Neural crest cell (in vitro differentiated cells): ENCODE measurements around the gene KLHDC9. TPM values are rescaled to one million over a fixed set of nuclear protein-coding genes. Genes with fewer than 3 reads are reported as not detected.

Experiments
- DNase-seq: peaks from one replicate; pipeline ENCODE4 v3.0.0; 2021; ENCODE audit warnings: low read depth, mixed read lengths, low spot score
- H3K27ac Mint-ChIP-seq: one replicate; pipeline ENCODE4 v1.8.0; 2021; ENCODE audit warnings: mild to moderate bottlenecking, mixed read lengths; ENCODE audit not compliant: unreplicated experiment
- H3K27me3 Mint-ChIP-seq: 2 replicates; pipeline ENCODE4 v1.8.0; 2021; ENCODE audit warnings: low read depth, mild to moderate bottlenecking, mixed read lengths
- H3K36me3 Mint-ChIP-seq: 2 replicates; pipeline ENCODE4 v1.8.0; 2021; ENCODE audit warnings: low read depth, mild to moderate bottlenecking, mixed read lengths
- H3K4me1 Mint-ChIP-seq: 2 replicates; pipeline ENCODE4 v1.8.0; 2021; ENCODE audit warnings: mixed read lengths
- H3K4me3 Mint-ChIP-seq: one replicate; pipeline ENCODE4 v1.8.0; 2021; ENCODE audit warnings: mild to moderate bottlenecking, mixed read lengths
- H3K9me3 Mint-ChIP-seq: 2 replicates; pipeline ENCODE4 v1.8.0; 2021; ENCODE audit warnings: mixed read lengths
- total RNA-seq: library from RNA; stranded (reverse); gene quantifications from 2 replicates; pipeline ENCODE4 v1.2.1, GENCODE V29; 2021
- TF ChIP-seq, protein P1 (sequence below): fragments of 200-600 bp; sonication (generic); conservative IDR thresholded peaks from 2 replicates; pipeline ENCODE4 v1.5.0; 2021; ENCODE audit warnings: antibody characterized with exemption, mild to moderate bottlenecking

Gene KLHDC9
- total RNA-seq, 1 donor from 2014 or later = 9.1 TPM

DNA sequence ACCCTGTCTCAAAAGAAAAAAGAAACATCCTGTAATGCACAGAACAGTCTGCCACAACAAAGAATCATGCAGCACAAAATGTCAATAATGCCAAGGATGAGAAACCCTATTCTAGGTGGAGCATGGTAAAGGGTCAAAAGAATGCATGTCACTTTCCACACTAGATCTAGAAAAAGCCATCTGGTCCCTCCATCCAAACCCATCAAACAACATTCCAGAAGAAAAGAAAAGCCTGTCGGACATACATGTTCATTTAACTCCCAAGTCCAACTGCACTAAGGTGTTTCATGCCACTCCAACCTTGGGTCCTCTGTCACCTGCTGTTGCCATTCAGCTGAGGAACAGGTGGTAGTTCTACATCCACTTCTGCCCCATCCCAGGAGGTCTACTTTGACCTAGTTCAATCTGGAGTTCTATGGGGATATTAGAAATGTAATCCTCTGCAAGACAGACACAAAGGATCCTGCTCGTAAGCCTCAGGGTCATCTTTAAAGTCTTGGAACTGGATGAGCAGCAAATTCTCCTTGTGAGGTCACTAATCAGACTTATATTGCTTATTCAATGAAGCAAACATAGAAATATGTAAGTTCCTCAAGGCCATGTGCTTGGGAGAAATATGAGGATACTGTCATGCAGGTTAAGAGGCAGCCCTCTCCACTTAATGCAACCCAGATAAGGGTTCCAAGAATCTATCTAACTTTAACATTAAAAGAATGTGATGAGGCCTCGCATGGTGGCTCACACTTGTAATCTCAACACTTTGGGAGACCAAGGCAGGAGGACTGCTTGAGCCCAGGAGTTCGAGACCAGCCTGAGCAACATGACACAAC lies 30.6 kb downstream of the KLHDC9 start:
- no peaks in the 10 kb centered on the region for H3K27me3 Mint-ChIP-seq
- peaks cover 27% of the 10 kb centered on the region for H3K4me1 Mint-ChIP-seq
- H3K4me3 Mint-ChIP-seq = peak overlapping the region; percentile 49
- TF ChIP-seq, protein P1, sequence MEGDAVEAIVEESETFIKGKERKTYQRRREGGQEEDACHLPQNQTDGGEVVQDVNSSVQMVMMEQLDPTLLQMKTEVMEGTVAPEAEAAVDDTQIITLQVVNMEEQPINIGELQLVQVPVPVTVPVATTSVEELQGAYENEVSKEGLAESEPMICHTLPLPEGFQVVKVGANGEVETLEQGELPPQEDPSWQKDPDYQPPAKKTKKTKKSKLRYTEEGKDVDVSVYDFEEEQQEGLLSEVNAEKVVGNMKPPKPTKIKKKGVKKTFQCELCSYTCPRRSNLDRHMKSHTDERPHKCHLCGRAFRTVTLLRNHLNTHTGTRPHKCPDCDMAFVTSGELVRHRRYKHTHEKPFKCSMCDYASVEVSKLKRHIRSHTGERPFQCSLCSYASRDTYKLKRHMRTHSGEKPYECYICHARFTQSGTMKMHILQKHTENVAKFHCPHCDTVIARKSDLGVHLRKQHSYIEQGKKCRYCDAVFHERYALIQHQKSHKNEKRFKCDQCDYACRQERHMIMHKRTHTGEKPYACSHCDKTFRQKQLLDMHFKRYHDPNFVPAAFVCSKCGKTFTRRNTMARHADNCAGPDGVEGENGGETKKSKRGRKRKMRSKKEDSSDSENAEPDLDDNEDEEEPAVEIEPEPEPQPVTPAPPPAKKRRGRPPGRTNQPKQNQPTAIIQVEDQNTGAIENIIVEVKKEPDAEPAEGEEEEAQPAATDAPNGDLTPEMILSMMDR = no peak
- DNase-seq = no peak
- no peak overlapping the region for H3K27ac Mint-ChIP-seq
- no peaks in the 10 kb centered on the region for H3K9me3 Mint-ChIP-seq
- peaks cover 14% of the 10 kb centered on the region for H3K36me3 Mint-ChIP-seq

DNA sequence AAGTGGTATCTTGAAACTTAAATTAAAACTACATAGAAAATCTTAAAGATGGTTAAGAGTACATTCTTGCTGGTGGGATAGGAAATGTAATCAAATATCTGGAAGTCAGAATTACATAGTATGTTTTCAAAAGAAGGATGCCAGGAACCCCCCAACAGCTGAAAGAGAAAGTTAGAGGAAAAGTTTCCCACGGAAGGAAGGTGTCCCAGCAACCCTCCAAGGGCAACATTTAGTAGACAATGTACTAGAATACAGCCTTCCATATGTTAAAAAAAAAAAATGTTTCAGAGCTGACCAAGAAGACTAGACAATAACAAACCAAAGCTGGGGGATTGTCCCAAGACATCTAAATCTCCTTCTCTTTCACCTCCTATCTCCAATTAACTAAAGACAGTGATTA lies 32.1 kb downstream of the KLHDC9 start:
- Mint-ChIP-seq H3K27ac (peak overlapping the region; percentile 30), H3K36me3 (peaks cover 13% of the 10 kb centered on the region), H3K4me1 (peaks cover 27% of the 10 kb centered on the region), H3K27me3 (no peaks in the 10 kb centered on the region), H3K4me3 (no peak overlapping the region), H3K9me3 (no peaks in the 10 kb centered on the region)
- TF ChIP-seq, protein P1 = no peak
- DNase-seq = no peak

DNA sequence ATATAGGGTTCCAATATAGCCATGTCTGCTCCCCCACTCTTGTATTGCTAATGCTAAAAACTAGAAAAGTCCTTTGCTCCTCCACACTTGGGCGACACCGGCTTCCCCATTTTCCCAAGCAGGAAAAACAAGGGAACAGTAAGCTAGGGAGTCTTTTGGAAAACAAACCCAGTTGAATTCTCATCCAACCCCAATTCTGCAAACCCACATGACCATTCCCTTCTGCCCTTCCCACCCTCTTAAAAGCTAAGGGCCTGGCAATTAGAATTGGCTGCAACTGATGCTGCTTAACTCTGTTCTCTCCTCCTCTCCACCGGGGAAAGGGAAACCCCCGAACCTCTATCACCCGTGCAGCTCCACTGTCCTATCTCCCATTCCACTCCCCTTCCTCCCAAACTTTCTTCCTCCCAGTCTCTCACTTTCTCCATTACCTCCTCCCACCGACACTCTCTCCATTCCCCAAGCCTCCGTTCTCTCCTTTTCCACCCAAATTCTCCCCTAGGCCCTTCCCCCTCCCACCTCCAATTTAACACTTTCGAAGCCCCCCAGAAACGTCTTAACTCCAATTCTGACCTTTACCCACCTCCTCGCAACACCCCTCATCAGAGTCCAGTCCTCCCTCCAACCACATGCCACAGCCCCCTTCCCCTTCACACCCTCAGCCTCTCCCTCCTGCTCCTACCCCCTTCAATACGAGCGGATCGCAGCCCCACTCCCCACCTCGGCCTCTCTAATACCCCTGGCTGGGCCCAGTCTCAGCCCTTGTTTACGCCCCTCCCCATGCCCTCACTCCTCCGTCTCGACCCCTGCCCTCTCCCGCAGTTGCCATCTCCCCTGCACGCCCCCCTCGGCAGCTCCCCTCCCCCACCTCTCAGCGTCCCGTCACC lies 33.6 kb downstream of the KLHDC9 start:
- Mint-ChIP-seq H3K27me3 (no peaks in the 10 kb centered on the region), H3K36me3 (peaks cover 6% of the 10 kb centered on the region), H3K9me3 (no peaks in the 10 kb centered on the region), H3K4me3 (no peak overlapping the region), H3K4me1 (peaks cover 24% of the 10 kb centered on the region), H3K27ac (peak overlapping the region; percentile 97)
- no peak for DNase-seq
- TF ChIP-seq, protein P1 = no peak

DNA sequence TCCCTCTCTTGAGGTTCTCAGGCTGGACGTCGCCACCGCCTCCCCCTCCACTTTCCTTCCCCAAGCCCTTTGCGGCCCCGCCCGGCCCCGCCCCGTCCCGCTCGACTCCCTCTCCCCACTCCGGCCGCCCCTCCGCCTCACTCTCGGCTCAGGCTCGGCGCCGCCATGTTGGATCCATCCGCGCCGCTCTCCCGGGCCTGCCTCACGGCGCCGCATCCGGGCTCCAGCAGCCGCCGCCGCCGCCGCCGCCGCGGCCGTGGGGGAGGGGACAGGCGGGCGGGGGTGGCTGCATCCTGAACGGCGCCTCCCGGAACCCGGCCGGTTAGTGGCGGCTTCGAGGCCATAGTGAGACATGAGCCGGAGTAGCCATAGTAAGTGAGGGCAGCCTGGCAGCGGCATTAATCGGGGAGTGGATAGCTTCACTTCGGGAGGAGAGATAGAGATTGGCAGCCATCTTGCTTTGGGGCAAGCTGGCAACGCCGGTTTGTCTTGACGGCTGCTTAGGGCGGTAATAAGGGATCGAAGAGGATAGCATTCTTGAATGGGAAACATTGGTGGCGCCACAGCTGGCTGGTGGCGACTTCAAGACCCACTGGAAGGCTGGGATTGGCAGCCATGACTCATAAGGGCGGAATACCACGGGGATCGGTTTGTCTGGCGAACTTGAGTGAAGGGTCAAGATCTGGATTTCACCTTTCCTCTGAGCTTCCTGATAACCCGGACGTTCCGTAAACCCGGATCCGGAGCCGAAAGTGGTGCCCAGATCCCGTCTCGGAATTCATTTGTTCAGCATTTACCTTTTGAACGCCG lies 34.5 kb downstream of the KLHDC9 start, which contains the start of gene DEDD:
TSS of gene DEDD (minus strand) at position 258 of the 810 bp plus-strand sequence. CDS start 8,205 bp downstream, outside the sequence.
- H3K4me1 Mint-ChIP-seq = peaks cover 23% of the 10 kb centered on the region
- H3K36me3 Mint-ChIP-seq = peaks cover 4% of the 10 kb centered on the region
- no peak within 1 kb of the TSS for H3K4me3 Mint-ChIP-seq
- peak within 1 kb of the TSS; percentile 97 for H3K27ac Mint-ChIP-seq
- no peaks in the 10 kb centered on the region for H3K9me3 Mint-ChIP-seq
- H3K27me3 Mint-ChIP-seq = no peaks in the 10 kb centered on the region
- TF ChIP-seq, protein P1 = no peak
- peak; percentile 84 for DNase-seq

DNA sequence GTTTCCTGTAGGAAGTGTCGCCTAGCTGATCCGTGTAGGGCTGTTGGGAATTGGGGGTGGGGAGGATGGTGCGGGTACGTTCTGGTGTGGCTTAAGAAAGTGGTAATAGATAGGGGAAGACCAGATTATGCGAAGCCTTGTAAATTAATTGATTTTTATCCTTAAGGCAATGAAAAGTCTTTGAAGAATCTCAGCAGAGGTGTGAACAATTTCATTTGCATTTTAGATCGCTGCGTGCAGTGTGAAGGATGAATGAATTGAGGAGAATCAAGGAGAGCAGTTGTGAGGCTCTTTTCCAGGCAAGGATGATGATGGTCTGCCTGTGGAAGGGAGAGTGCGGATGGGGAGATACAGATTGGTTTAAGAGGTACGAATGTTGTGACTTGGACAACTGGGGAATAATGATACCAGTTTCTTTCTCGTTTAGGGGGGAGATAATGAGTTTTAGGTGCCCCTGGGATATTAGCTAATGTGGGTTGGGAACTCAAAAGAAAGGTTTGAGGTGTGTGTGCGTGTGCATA lies 35.1 kb downstream of the KLHDC9 start:
- peaks cover 4% of the 10 kb centered on the region for H3K36me3 Mint-ChIP-seq
- TF ChIP-seq, protein P1 = no peak
- no peak for DNase-seq
- no peaks in the 10 kb centered on the region for H3K27me3 Mint-ChIP-seq
- H3K27ac Mint-ChIP-seq = no peak overlapping the region
- H3K4me3 Mint-ChIP-seq = no peak overlapping the region
- H3K9me3 Mint-ChIP-seq = no peaks in the 10 kb centered on the region
- peaks cover 23% of the 10 kb centered on the region for H3K4me1 Mint-ChIP-seq
